ENCODE data around the gene KCNB1. TPM values are rescaled to one million over a fixed set of nuclear protein-coding genes. Genes with fewer than 3 reads are reported as not detected.

The KCNB1 gene
- total RNA-seq, 1 donor from 2014 or later = 2.1 TPM

- no peaks in the 10 kb centered on the region for H3K9me3 ChIP-seq (ENCODE audit: control insufficient read depth in 3 of 3, low read length in 3 of 3)
These were observed 20.4 kb downstream of the KCNB1 start for GRCh38 chr20:49461894-49462620.

GRCh38 chr20:49460916-49461315 lies 21.6 kb downstream of the KCNB1 start:
- H3K4me3 ChIP-seq (ENCODE audit: low read length in 3 of 3) = no peak overlapping the region
- H3K27ac ChIP-seq (ENCODE audit: low read depth, low read length) = no peak overlapping the region
- H3K36me3 ChIP-seq (ENCODE audit: control insufficient read depth in 3 of 3, insufficient read depth in 3 of 3, low read length in 3 of 3) = no peaks in the 10 kb centered on the region
- H3K4me1 ChIP-seq (ENCODE audit: control insufficient read depth in 3 of 3, insufficient read depth in 3 of 3, low read length in 3 of 3) = peaks cover 0 to 6% (median 0%) of the 10 kb centered on the region in 3 donors
- H3K9ac ChIP-seq (ENCODE audit: low read depth in 1 of 3, low read length in 3 of 3) = no peak overlapping the region
- H3K27me3 ChIP-seq (ENCODE audit: control insufficient read depth in 3 of 3, insufficient read depth in 3 of 3, low read length in 3 of 3) = no peaks in the 10 kb centered on the region
- no peaks in the 10 kb centered on the region for H3K9me3 ChIP-seq (ENCODE audit: control insufficient read depth in 3 of 3, low read length in 3 of 3)

More at GRCh38 chr20:49461894-49462620, 20.4 kb downstream of the KCNB1 start:
- Histone ChIP-seq H3K27ac (ENCODE audit: low read depth, low read length) (no peak overlapping the region), H3K36me3 (ENCODE audit: control insufficient read depth in 3 of 3, insufficient read depth in 3 of 3, low read length in 3 of 3) (no peaks in the 10 kb centered on the region), H3K9ac (ENCODE audit: low read depth in 1 of 3, low read length in 3 of 3) (no peak overlapping the region), H3K4me3 (ENCODE audit: low read length in 3 of 3) (no peak overlapping the region), H3K27me3 (ENCODE audit: control insufficient read depth in 3 of 3, insufficient read depth in 3 of 3, low read length in 3 of 3) (no peaks in the 10 kb centered on the region), H3K4me1 (ENCODE audit: control insufficient read depth in 3 of 3, insufficient read depth in 3 of 3, low read length in 3 of 3) (peaks cover 0 to 4% (median 0%) of the 10 kb centered on the region in 3 donors)

DNA sequence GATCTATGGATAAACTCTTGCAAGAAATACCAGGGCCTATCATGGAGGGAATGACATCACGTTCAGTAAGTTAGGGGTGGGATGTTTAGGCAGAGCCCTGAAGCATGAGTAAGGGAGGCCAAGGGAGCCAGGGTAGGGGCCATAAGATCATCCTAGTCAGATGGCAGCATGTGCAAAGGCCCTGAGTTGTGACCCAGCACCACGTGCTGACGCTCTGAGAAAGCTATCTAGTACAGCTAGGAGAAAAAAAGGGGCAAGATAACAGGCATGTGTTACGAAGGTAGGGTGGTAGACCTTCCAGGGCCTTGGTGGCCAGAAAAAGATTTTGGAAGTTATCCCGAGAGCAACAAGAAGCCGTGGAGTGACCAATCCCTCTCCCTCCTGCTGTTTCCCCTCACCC lies 22.3 kb downstream of the KCNB1 start:
- Histone ChIP-seq H3K4me3 (ENCODE audit: low read length in 3 of 3) (no peak overlapping the region), H3K4me1 (ENCODE audit: control insufficient read depth in 3 of 3, insufficient read depth in 3 of 3, low read length in 3 of 3) (peaks cover 0 to 6% (median 0%) of the 10 kb centered on the region in 3 donors), H3K9me3 (ENCODE audit: control insufficient read depth in 3 of 3, low read length in 3 of 3) (no peaks in the 10 kb centered on the region), H3K27me3 (ENCODE audit: control insufficient read depth in 3 of 3, insufficient read depth in 3 of 3, low read length in 3 of 3) (no peaks in the 10 kb centered on the region), H3K36me3 (ENCODE audit: control insufficient read depth in 3 of 3, insufficient read depth in 3 of 3, low read length in 3 of 3) (no peaks in the 10 kb centered on the region), H3K9ac (ENCODE audit: low read depth in 1 of 3, low read length in 3 of 3) (no peak overlapping the region), H3K27ac (ENCODE audit: low read depth, low read length) (no peak overlapping the region)

GRCh38 chr20:49459684-49460083 lies 22.8 kb downstream of the KCNB1 start:
- no peak overlapping the region for H3K9ac ChIP-seq (ENCODE audit: low read depth in 1 of 3, low read length in 3 of 3)
- no peaks in the 10 kb centered on the region for H3K27me3 ChIP-seq (ENCODE audit: control insufficient read depth in 3 of 3, insufficient read depth in 3 of 3, low read length in 3 of 3)
- no peak overlapping the region for H3K27ac ChIP-seq (ENCODE audit: low read depth, low read length)
- no peak overlapping the region for H3K4me3 ChIP-seq (ENCODE audit: low read length in 3 of 3)
- H3K9me3 ChIP-seq (ENCODE audit: control insufficient read depth in 3 of 3, low read length in 3 of 3) = no peaks in the 10 kb centered on the region
- peaks cover 0 to 6% (median 0%) of the 10 kb centered on the region in 3 donors for H3K4me1 ChIP-seq (ENCODE audit: control insufficient read depth in 3 of 3, insufficient read depth in 3 of 3, low read length in 3 of 3)
- H3K36me3 ChIP-seq (ENCODE audit: control insufficient read depth in 3 of 3, insufficient read depth in 3 of 3, low read length in 3 of 3) = no peaks in the 10 kb centered on the region

GRCh38 chr20:49457444-49457843 lies 25.0 kb downstream of the KCNB1 start:
- peaks cover under 1 to 8% (median 2%) of the 10 kb centered on the region in 3 donors for H3K4me1 ChIP-seq (ENCODE audit: control insufficient read depth in 3 of 3, insufficient read depth in 3 of 3, low read length in 3 of 3)
- H3K9me3 ChIP-seq (ENCODE audit: control insufficient read depth in 3 of 3, low read length in 3 of 3) = no peaks in the 10 kb centered on the region
- H3K9ac ChIP-seq (ENCODE audit: low read depth in 1 of 3, low read length in 3 of 3) = no peak overlapping the region
- no peaks in the 10 kb centered on the region for H3K27me3 ChIP-seq (ENCODE audit: control insufficient read depth in 3 of 3, insufficient read depth in 3 of 3, low read length in 3 of 3)
- no peaks in the 10 kb centered on the region for H3K36me3 ChIP-seq (ENCODE audit: control insufficient read depth in 3 of 3, insufficient read depth in 3 of 3, low read length in 3 of 3)
- no peak overlapping the region for H3K4me3 ChIP-seq (ENCODE audit: low read length in 3 of 3)
- no peak overlapping the region for H3K27ac ChIP-seq (ENCODE audit: low read depth, low read length)

DNA sequence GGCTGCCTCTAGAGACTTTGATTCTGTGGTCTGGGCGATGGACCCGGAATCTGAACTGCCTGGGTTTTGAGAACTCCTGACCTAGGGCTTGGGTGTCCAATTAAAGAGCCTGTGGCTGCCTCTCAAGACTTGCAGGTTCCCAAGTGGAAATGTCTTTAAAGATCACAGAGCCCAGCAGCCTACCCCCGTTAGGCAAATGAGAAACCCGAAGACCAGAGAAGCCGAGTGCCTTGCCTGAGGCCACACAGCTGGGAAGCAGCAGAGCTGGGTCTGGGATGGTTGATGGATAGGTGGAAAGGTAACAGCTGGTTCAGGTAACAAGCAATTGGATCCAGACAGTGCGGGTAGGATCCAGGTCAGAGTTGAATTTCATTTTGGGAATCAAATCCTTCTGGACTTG lies 25.8 kb downstream of the KCNB1 start:
- Histone ChIP-seq H3K4me3 (ENCODE audit: low read length in 3 of 3) (no peak overlapping the region), H3K9me3 (ENCODE audit: control insufficient read depth in 3 of 3, low read length in 3 of 3) (no peaks in the 10 kb centered on the region), H3K36me3 (ENCODE audit: control insufficient read depth in 3 of 3, insufficient read depth in 3 of 3, low read length in 3 of 3) (no peaks in the 10 kb centered on the region), H3K4me1 (ENCODE audit: control insufficient read depth in 3 of 3, insufficient read depth in 3 of 3, low read length in 3 of 3) (peaks cover 7 to 15% (median 9%) of the 10 kb centered on the region in 3 donors), H3K9ac (ENCODE audit: low read depth in 1 of 3, low read length in 3 of 3) (no peak overlapping the region), H3K27ac (ENCODE audit: low read depth, low read length) (no peak overlapping the region), H3K27me3 (ENCODE audit: control insufficient read depth in 3 of 3, insufficient read depth in 3 of 3, low read length in 3 of 3) (no peaks in the 10 kb centered on the region)

DNA sequence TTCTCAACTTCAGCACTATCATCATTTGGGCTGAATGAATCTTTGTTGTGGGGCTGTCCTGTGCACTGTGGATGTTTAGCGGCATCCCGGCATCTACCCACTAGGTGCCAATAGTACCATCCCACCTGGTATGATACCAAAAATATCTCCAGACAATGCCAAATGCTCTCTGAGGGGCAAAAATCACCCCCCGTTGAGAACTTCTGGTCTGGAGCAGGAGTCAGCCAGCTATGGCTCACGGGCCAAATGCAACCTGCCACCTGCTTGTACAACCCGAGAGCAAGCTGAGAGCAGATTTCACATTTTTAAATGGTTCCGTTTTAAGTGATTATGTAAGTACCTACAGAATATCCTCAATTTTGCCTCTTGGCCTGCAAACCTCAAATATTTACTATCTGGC lies 26.8 kb downstream of the KCNB1 start:
- no peak overlapping the region for H3K27ac ChIP-seq (ENCODE audit: low read depth, low read length)
- H3K36me3 ChIP-seq (ENCODE audit: control insufficient read depth in 3 of 3, insufficient read depth in 3 of 3, low read length in 3 of 3) = no peaks in the 10 kb centered on the region
- no peak overlapping the region for H3K4me3 ChIP-seq (ENCODE audit: low read length in 3 of 3)
- no peaks in the 10 kb centered on the region for H3K27me3 ChIP-seq (ENCODE audit: control insufficient read depth in 3 of 3, insufficient read depth in 3 of 3, low read length in 3 of 3)
- peaks cover 7 to 17% (median 9%) of the 10 kb centered on the region in 3 donors for H3K4me1 ChIP-seq (ENCODE audit: control insufficient read depth in 3 of 3, insufficient read depth in 3 of 3, low read length in 3 of 3)
- H3K9ac ChIP-seq (ENCODE audit: low read depth in 1 of 3, low read length in 3 of 3) = no peak overlapping the region
- H3K9me3 ChIP-seq (ENCODE audit: control insufficient read depth in 3 of 3, low read length in 3 of 3) = no peaks in the 10 kb centered on the region

DNA sequence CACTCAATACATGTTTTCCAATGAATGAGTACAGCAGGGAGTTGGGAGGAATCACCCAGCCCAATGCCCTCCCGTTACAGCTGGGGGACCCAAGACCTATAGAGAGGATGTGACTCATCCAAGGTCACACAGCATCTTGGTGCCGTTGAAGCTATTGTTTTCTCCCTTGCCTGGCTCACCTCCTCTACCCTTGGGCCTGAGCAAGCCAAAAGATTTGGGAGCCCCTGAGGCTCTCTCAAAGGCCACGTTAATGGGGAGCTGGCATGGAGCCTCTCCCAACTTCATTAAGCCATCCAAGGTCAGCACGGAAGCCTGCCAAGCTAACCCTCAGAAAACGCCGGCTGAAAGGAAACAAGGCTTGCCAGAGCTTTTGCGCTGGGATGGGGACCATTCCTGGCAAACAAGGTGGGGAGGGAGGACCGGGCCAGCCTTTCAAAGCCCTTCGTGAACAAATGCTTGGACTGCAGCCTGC lies 30.4 kb downstream of the KCNB1 start:
- Histone ChIP-seq H3K9me3 (ENCODE audit: control insufficient read depth in 3 of 3, low read length in 3 of 3) (no peaks in the 10 kb centered on the region), H3K4me1 (ENCODE audit: control insufficient read depth in 3 of 3, insufficient read depth in 3 of 3, low read length in 3 of 3) (peaks cover 14 to 26% (median 20%) of the 10 kb centered on the region in 3 donors), H3K27ac (ENCODE audit: low read depth, low read length) (peak overlapping the region; percentile 2), H3K9ac (ENCODE audit: low read depth in 1 of 3, low read length in 3 of 3) (no peak overlapping the region), H3K36me3 (ENCODE audit: control insufficient read depth in 3 of 3, insufficient read depth in 3 of 3, low read length in 3 of 3) (no peaks in the 10 kb centered on the region), H3K27me3 (ENCODE audit: control insufficient read depth in 3 of 3, insufficient read depth in 3 of 3, low read length in 3 of 3) (no peaks in the 10 kb centered on the region), H3K4me3 (ENCODE audit: low read length in 3 of 3) (peak overlapping the region in 1 of 3 donors; percentile 4)

DNA sequence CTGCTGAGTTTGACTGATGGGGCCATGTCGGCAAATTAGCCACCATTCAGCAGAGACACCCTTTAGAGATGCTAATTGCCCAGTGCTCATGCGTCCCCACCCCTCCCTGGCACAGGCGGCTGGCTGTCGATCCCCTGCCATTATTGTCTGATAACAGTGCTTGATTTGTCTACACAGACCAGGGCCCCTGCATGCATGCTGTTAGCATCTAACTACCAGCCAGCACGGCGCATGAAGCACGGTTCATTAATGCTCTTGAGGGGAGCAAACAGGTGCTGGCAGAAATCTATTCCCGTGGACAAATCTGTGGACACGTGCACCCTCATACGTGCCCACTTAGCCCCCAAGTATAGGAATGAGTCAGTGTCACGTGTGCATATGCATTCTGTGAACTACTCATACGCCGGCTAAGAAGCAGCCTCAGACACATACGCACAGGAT lies 32.2 kb downstream of the KCNB1 start:
- H3K36me3 ChIP-seq (ENCODE audit: control insufficient read depth in 3 of 3, insufficient read depth in 3 of 3, low read length in 3 of 3) = no peaks in the 10 kb centered on the region
- no peak overlapping the region for H3K27ac ChIP-seq (ENCODE audit: low read depth, low read length)
- H3K9ac ChIP-seq (ENCODE audit: low read depth in 1 of 3, low read length in 3 of 3) = peak overlapping the region in 1 of 3 donors; percentile 19
- H3K27me3 ChIP-seq (ENCODE audit: control insufficient read depth in 3 of 3, insufficient read depth in 3 of 3, low read length in 3 of 3) = no peaks in the 10 kb centered on the region
- no peak overlapping the region for H3K4me3 ChIP-seq (ENCODE audit: low read length in 3 of 3)
- peaks cover 28 to 41% (median 36%) of the 10 kb centered on the region in 3 donors for H3K4me1 ChIP-seq (ENCODE audit: control insufficient read depth in 3 of 3, insufficient read depth in 3 of 3, low read length in 3 of 3)
- H3K9me3 ChIP-seq (ENCODE audit: control insufficient read depth in 3 of 3, low read length in 3 of 3) = no peaks in the 10 kb centered on the region

GRCh38 chr20:49448917-49449316 lies 33.6 kb downstream of the KCNB1 start:
- Histone ChIP-seq H3K9me3 (ENCODE audit: control insufficient read depth in 3 of 3, low read length in 3 of 3) (no peaks in the 10 kb centered on the region), H3K27me3 (ENCODE audit: control insufficient read depth in 3 of 3, insufficient read depth in 3 of 3, low read length in 3 of 3) (no peaks in the 10 kb centered on the region), H3K9ac (ENCODE audit: low read depth in 1 of 3, low read length in 3 of 3) (no peak overlapping the region), H3K4me1 (ENCODE audit: control insufficient read depth in 3 of 3, insufficient read depth in 3 of 3, low read length in 3 of 3) (peaks cover 34 to 47% (median 46%) of the 10 kb centered on the region in 3 donors), H3K27ac (ENCODE audit: low read depth, low read length) (no peak overlapping the region), H3K4me3 (ENCODE audit: low read length in 3 of 3) (no peak overlapping the region), H3K36me3 (ENCODE audit: control insufficient read depth in 3 of 3, insufficient read depth in 3 of 3, low read length in 3 of 3) (no peaks in the 10 kb centered on the region)

All from skeletal muscle tissue (tissue), 4 donors.